ENCODE measurements around the gene SYT1.

Gene SYT1

GRCh38 chr12:78928200-78929074 lies 63.9 kb downstream of the SYT1 start:
- TF ChIP-seq CTCF (IDR thresholded peaks at IDR 0.05) = no peak
- H3K27ac ChIP-seq = no peak overlapping the region

GRCh38 chr12:78929075-78929418 lies 64.5 kb downstream of the SYT1 start:
- H3K4me1 ChIP-seq (ENCODE audit: control insufficient read depth in 1 of 2, insufficient read depth in 1 of 2, low read depth in 1 of 2, low read length in 1 of 2) = no peaks in the 10 kb centered on the region
- no peak overlapping the region for H3K27ac ChIP-seq
- TF ChIP-seq CTCF (IDR thresholded peaks at IDR 0.05) = no peak
- H3K9me3 ChIP-seq = no peaks in the 10 kb centered on the region
- H3K4me3 ChIP-seq (ENCODE audit: low read depth in 1 of 2, low read length in 1 of 2) = no peak overlapping the region
- no peaks in the 10 kb centered on the region for H3K27me3 ChIP-seq
- H3K36me3 ChIP-seq = no peaks in the 10 kb centered on the region

More at GRCh38 chr12:78928200-78929074, 63.9 kb downstream of the SYT1 start:
- Histone ChIP-seq H3K27me3 (no peaks in the 10 kb centered on the region), H3K4me1 (ENCODE audit: control insufficient read depth in 1 of 2, insufficient read depth in 1 of 2, low read depth in 1 of 2, low read length in 1 of 2) (no peaks in the 10 kb centered on the region), H3K36me3 (no peaks in the 10 kb centered on the region), H3K9me3 (no peaks in the 10 kb centered on the region), H3K4me3 (ENCODE audit: low read depth in 1 of 2, low read length in 1 of 2) (no peak overlapping the region)

GRCh38 chr12:78931466-78931990 lies 67.0 kb downstream of the SYT1 start:
- H3K4me1 ChIP-seq (ENCODE audit: control insufficient read depth in 1 of 2, insufficient read depth in 1 of 2, low read depth in 1 of 2, low read length in 1 of 2) = no peaks in the 10 kb centered on the region
- no peaks in the 10 kb centered on the region for H3K9me3 ChIP-seq
- no peak for TF ChIP-seq CTCF (IDR thresholded peaks at IDR 0.05)
- H3K4me3 ChIP-seq (ENCODE audit: low read depth in 1 of 2, low read length in 1 of 2) = no peak overlapping the region
- H3K27ac ChIP-seq = no peak overlapping the region
- H3K36me3 ChIP-seq = no peaks in the 10 kb centered on the region
- no peaks in the 10 kb centered on the region for H3K27me3 ChIP-seq

GRCh38 chr12:78933014-78933413 lies 68.4 kb downstream of the SYT1 start:
- no peaks in the 10 kb centered on the region for H3K9me3 ChIP-seq
- H3K36me3 ChIP-seq = no peaks in the 10 kb centered on the region
- H3K27ac ChIP-seq = no peak overlapping the region
- no peak overlapping the region for H3K4me3 ChIP-seq (ENCODE audit: low read depth in 1 of 2, low read length in 1 of 2)
- no peaks in the 10 kb centered on the region for H3K27me3 ChIP-seq
- no peak for TF ChIP-seq CTCF (IDR thresholded peaks at IDR 0.05)
- H3K4me1 ChIP-seq (ENCODE audit: control insufficient read depth in 1 of 2, insufficient read depth in 1 of 2, low read depth in 1 of 2, low read length in 1 of 2) = no peaks in the 10 kb centered on the region

- H3K27ac ChIP-seq = no peak overlapping the region
- no peak for TF ChIP-seq CTCF (IDR thresholded peaks at IDR 0.05)
- H3K27me3 ChIP-seq = no peaks in the 10 kb centered on the region
- H3K4me3 ChIP-seq (ENCODE audit: low read depth in 1 of 2, low read length in 1 of 2) = no peak overlapping the region
- no peaks in the 10 kb centered on the region for H3K36me3 ChIP-seq
- no peaks in the 10 kb centered on the region for H3K4me1 ChIP-seq (ENCODE audit: control insufficient read depth in 1 of 2, insufficient read depth in 1 of 2, low read depth in 1 of 2, low read length in 1 of 2)
- no peaks in the 10 kb centered on the region for H3K9me3 ChIP-seq
These were observed 73.9 kb downstream of the SYT1 start for GRCh38 chr12:78938341-78939084.
